HEK293 (cell line): Measurements from ENCODE around the gene CDK8.

ENCODE experiments used
- ZNF169 ChIP-seq: fragments of 450-650 bp; formaldehyde crosslinking; IDR thresholded peaks from 2 replicates; pipeline ENCODE4 v1.5.1; 2016; ENCODE audit warnings: missing biosample characterization, missing genetic modification characterization
- ZNF302 ChIP-seq: fragments of 450-650 bp; formaldehyde crosslinking; IDR thresholded peaks from 2 replicates; pipeline ENCODE4 v1.5.1; 2016; ENCODE audit warnings: missing biosample characterization, missing genetic modification characterization, low read depth
- ZNF394 ChIP-seq: fragments of 450-650 bp; formaldehyde crosslinking; IDR thresholded peaks from 2 replicates; pipeline ENCODE4 v1.5.1; 2016; ENCODE audit warnings: missing biosample characterization, missing genetic modification characterization, mild to moderate bottlenecking, moderate library complexity, borderline replicate concordance
- ZNF623 ChIP-seq: fragments of 450-650 bp; formaldehyde crosslinking; IDR thresholded peaks from 2 replicates; pipeline ENCODE4 v1.5.1; 2016; ENCODE audit warnings: missing biosample characterization, missing genetic modification characterization
- ZNF792 ChIP-seq: fragments of 450-650 bp; formaldehyde crosslinking; IDR thresholded peaks from 2 replicates; pipeline ENCODE4 v1.5.1; 2016; ENCODE audit warnings: missing biosample characterization, missing genetic modification characterization
- TF ChIP-seq, protein P1 (sequence below): fragments of 450-650 bp; formaldehyde crosslinking; IDR thresholded peaks from 2 replicates; pipeline ENCODE4 v1.5.1; 2016; ENCODE audit warnings: missing biosample characterization, missing genetic modification characterization

- TF ChIP-seq ZNF394 (tag by site-specific recombination): no peak
- TF ChIP-seq, protein P1, sequence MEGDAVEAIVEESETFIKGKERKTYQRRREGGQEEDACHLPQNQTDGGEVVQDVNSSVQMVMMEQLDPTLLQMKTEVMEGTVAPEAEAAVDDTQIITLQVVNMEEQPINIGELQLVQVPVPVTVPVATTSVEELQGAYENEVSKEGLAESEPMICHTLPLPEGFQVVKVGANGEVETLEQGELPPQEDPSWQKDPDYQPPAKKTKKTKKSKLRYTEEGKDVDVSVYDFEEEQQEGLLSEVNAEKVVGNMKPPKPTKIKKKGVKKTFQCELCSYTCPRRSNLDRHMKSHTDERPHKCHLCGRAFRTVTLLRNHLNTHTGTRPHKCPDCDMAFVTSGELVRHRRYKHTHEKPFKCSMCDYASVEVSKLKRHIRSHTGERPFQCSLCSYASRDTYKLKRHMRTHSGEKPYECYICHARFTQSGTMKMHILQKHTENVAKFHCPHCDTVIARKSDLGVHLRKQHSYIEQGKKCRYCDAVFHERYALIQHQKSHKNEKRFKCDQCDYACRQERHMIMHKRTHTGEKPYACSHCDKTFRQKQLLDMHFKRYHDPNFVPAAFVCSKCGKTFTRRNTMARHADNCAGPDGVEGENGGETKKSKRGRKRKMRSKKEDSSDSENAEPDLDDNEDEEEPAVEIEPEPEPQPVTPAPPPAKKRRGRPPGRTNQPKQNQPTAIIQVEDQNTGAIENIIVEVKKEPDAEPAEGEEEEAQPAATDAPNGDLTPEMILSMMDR (tag by site-specific recombination): no peak
- TF ChIP-seq ZNF623 (tag by site-specific recombination): no peak
- no peak for TF ChIP-seq ZNF169 (tag by site-specific recombination)
- TF ChIP-seq ZNF792 (tag by site-specific recombination): no peak
- no peak for TF ChIP-seq ZNF302
Measured at GRCh38 chr13:26327940-26328725, 74.2 kb downstream of the CDK8 start.
